K562 (cell line): ENCODE measurements around the gene DPP9. TPM values are rescaled to one million over a fixed set of nuclear protein-coding genes. Genes with fewer than 3 reads are reported as not detected.

Source experiments
- ATAC-seq: fragments of 200-7000 bp; cut with Tn5 transposase; 3 replicates; pipeline ENCODE4 v1.9.1; 2020; ENCODE audit warnings: moderate library complexity
- BruUV-seq: library from RNA; stranded (reverse); fragments of 400-500 nt; replicated peaks from 2 replicates; lab custom pipeline; 2021; lab: Mats Ljungman, UMichigan
- CTCF ChIA-PET: fragments of 300-600 bp; formaldehyde crosslinking; extraction: SDS; loops from one replicate; lab custom pipeline; 2021; ENCODE audit warnings: low intra/inter-chr PET ratio; lab: Yijun Ruan, JAX
- POLR2A ChIA-PET: fragments of 300-600, 350-650 bp; sonication (Branson Sonifier 250); formaldehyde crosslinking; extraction: SDS; loops from one replicate; lab custom pipeline; 2021; ENCODE audit warnings: antibody characterized with exemption, inconsistent platforms; lab: Yijun Ruan, JAX
- DNase-seq, 4 experiments: peaks; one replicate each; pipeline versions ENCODE4 v3.0.0 to v3.0.0-alpha.2; 2011 to 2018; ENCODE audit warnings: low spot score in 3 of 4, mixed read lengths in 3 of 4; ENCODE audit errors: extremely low read depth in 1 of 4
- FAIRE-seq: peaks from 2 replicates; lab custom pipeline; 2011; peaks lifted over from hg19 to GRCh38; lab: Jason Lieb, UNC
- H2AFZ ChIP-seq: 2 replicates; pipeline ENCODE4 v1.6.0; 2011; ENCODE audit warnings: low read depth, low read length, control low read depth, inconsistent platforms
- H3K27ac ChIP-seq: fragments of 200-600 bp; 3 replicates; pipeline ENCODE4 v1.8.0; 2011; ENCODE audit warnings: low read depth, mild to moderate bottlenecking, control low read depth, inconsistent platforms, low read length, moderate library complexity, mixed read lengths; ENCODE audit errors: extremely low read depth
- H3K27me3 ChIP-seq, 2 experiments: fragments of 300-600 bp in 1 of 2; 2 replicates in 1 of 2; 3 replicates in 1 of 2; pipeline versions ENCODE4 v1.6.0 to v1.8.0; 2011; ENCODE audit warnings: inconsistent platforms in 2 of 2, low read length in 2 of 2, mild to moderate bottlenecking in 1 of 2, mixed read lengths in 1 of 2, moderate library complexity in 1 of 2; ENCODE audit not compliant: control insufficient read depth in 2 of 2, insufficient read depth in 2 of 2
- H3K36me3 ChIP-seq: fragments of 300-600 bp; 3 replicates; pipeline ENCODE4 v1.8.0; 2011; ENCODE audit warnings: mild to moderate bottlenecking, low read length, inconsistent platforms; ENCODE audit not compliant: control insufficient read depth, insufficient read depth
- H3K4me1 ChIP-seq, 2 experiments: fragments of 200-600 bp in 1 of 2; replicated peaks in 1 of 2; 2 replicates in 1 of 2; 3 replicates in 1 of 2; pipeline versions ENCODE4 v1.5.1 to v1.8.0; 2011; ENCODE audit warnings: inconsistent platforms in 2 of 2, low read length in 2 of 2, mild to moderate bottlenecking in 1 of 2, mixed read lengths in 1 of 2, moderate library complexity in 1 of 2; ENCODE audit not compliant: control insufficient read depth in 2 of 2, insufficient read depth in 2 of 2
- H3K4me2 ChIP-seq: 2 replicates; pipeline ENCODE4 v1.6.1; 2011; ENCODE audit warnings: low read length, control low read depth, inconsistent platforms, mixed read lengths; ENCODE audit not compliant: insufficient read depth
- H3K4me3 ChIP-seq: fragments of 200-600 bp; sonication (generic), shearing (Covaris generic); 2 replicates; pipeline ENCODE4 v1.5.1; 2016; ENCODE audit warnings: control low read depth, inconsistent platforms
- H3K79me2 ChIP-seq: fragments of 200-600 bp; 3 replicates; pipeline ENCODE4 v1.8.0; 2011; ENCODE audit warnings: low read length, inconsistent platforms; ENCODE audit not compliant: control insufficient read depth, insufficient read depth
- H3K9ac ChIP-seq, 2 experiments: 2 replicates each; pipeline versions ENCODE4 v1.6.0 to v1.6.1; 2011; ENCODE audit warnings: low read depth in 2 of 2, low read length in 2 of 2, control low read depth in 1 of 2, inconsistent platforms in 1 of 2, mild to moderate bottlenecking in 1 of 2, mixed read lengths in 1 of 2; ENCODE audit not compliant: insufficient read depth in 1 of 2
- H3K9me1 ChIP-seq: one replicate; pipeline ENCODE4 v1.6.0; 2011; ENCODE audit warnings: inconsistent platforms, mild to moderate bottlenecking, low read length, moderate library complexity; ENCODE audit not compliant: control insufficient read depth, insufficient read depth
- H3K9me3 ChIP-seq: replicated peaks from 2 replicates; pipeline ENCODE4 v1.5.1; 2011; ENCODE audit warnings: low read depth, low read length, inconsistent platforms; ENCODE audit not compliant: control insufficient read depth, insufficient read depth
- H4K20me1 ChIP-seq: replicated peaks from 2 replicates; pipeline ENCODE4 v1.6.1; 2011; ENCODE audit warnings: low read length, inconsistent platforms, mixed read lengths; ENCODE audit not compliant: control insufficient read depth, insufficient read depth
- AFF4 ChIP-seq: sonication (generic); formaldehyde crosslinking; IDR thresholded peaks from 2 replicates; pipeline ENCODE4 v1.8.0; 2023; ENCODE audit warnings: mild to moderate bottlenecking, missing genetic modification reagents
- BCOR ChIP-seq: fragments of 450-650 bp; IDR thresholded peaks from 2 replicates; pipeline ENCODE4 v1.6.1; 2016
- HMGXB4 ChIP-seq: sonication (generic); formaldehyde crosslinking; IDR thresholded peaks from 2 replicates; pipeline ENCODE4 v1.8.1; 2023; ENCODE audit warnings: mild to moderate bottlenecking, missing genetic modification reagents
- MEF2D ChIP-seq: conservative IDR thresholded peaks from 2 replicates; pipeline ENCODE4 v1.6.1; 2016; ENCODE audit warnings: low read depth, missing genetic modification characterization, missing compliant biosample characterization
- NRF1 ChIP-seq, 2 experiments: fragments of 450-650 bp; IDR thresholded peaks in 1 of 2; conservative IDR thresholded peaks in 1 of 2; 2 replicates each; pipeline ENCODE4 v1.6.1; 2014; ENCODE audit warnings: mild to moderate bottlenecking in 2 of 2
- RBM25 ChIP-seq: fragments of 200-400 bp; formaldehyde crosslinking; IDR thresholded peaks from 2 replicates; pipeline ENCODE4 v1.6.1; 2018; ENCODE audit warnings: low read length, low read depth, moderate library complexity; ENCODE audit not compliant: severe bottlenecking
- SIN3B ChIP-seq: fragments of 450-650 bp; IDR thresholded peaks from 2 replicates; pipeline ENCODE4 v1.6.1; 2017; ENCODE audit warnings: low read depth, mild to moderate bottlenecking, moderate library complexity
- ZKSCAN8 ChIP-seq: fragments of 200-800 bp; sonication (Bioruptor generic); IDR thresholded peaks from 2 replicates; pipeline ENCODE4 v1.6.1; 2016; ENCODE audit warnings: missing genetic modification characterization, missing compliant biosample characterization
- ZNF23 ChIP-seq: fragments of 250-450 bp; sonication (Bioruptor Pico); IDR thresholded peaks from 2 replicates; pipeline ENCODE4 v1.4.0; 2020; ENCODE audit warnings: mild to moderate bottlenecking
- WGBS: fragments of 100-300 bp; shearing (Covaris generic); methylation state at CpG from one replicate; pipeline ENCODE4 v1.1.6; 2016; ENCODE audit warnings: low coverage, mixed read lengths; ENCODE audit not compliant: insufficient coverage; ENCODE audit errors: missing lambda C conversion rate; 5-methylcytosine and 5-hydroxymethylcytosine counted together
- in situ Hi-C: fragments of 300-500 bp; cut with MboI; formaldehyde crosslinking; loops from 4 replicates; pipeline ENCODE4 v1.15.0; 2018; ENCODE audit warnings: inconsistent platforms, mixed read lengths
- intact Hi-C: fragments of 100-400 bp; cut with micrococcal nuclease; formaldehyde crosslinking; loops from 2 replicates; pipeline ENCODE4 v1.14.2; 2022
- polyA plus RNA-seq, 8 experiments: library from polyadenylated mRNA; depleted of rRNA in 4 of 8; stranded (reverse) in 5 of 8; unstranded in 3 of 8; fragments of >200 nt; fragmentation: Nextera tagmentation in 2 of 8; fragmentation: Illumina TruSeq in 1 of 8; extraction: Ambion mirVana in 2 of 8; extraction: Trizol in 1 of 8; gene quantifications; 2 replicates each; pipeline versions ENCODE4 v1.2.1 to v1.2.3, GENCODE V29; 2011 to 2014; ENCODE audit warnings: inconsistent platforms in 1 of 8, missing spikeins in 1 of 8
- total RNA-seq, 7 experiments: library from RNA; depleted of rRNA in 6 of 7; stranded (reverse); fragments of >200 nt in 6 of 7; fragmentation: Illumina TruSeq in 2 of 7; extraction: Trizol in 2 of 7; gene quantifications; 2 replicates each; pipeline versions ENCODE4 v1.2.1 to v1.2.3, GENCODE V29; 2011 to 2021; ENCODE audit warnings: low replicate concordance in 1 of 7

The DPP9 gene
- total and polyA plus RNA-seq, 9 of the 15 experiments (the other 6 are each of a cell fraction or from before 2014, with no cell fraction given), result 0.90 to 66.7 (median 24.5) TPM

GRCh38 chr19:4760285-4760650 is 36.6 kb upstream of the DPP9 start:
- Histone ChIP-seq H3K27me3 (peaks cover 10 to 59% of the 10 kb centered on the region in 2 experiments; a peak in 4 of 5 replicates), H3K4me1 (peaks cover 0 to 10% of the 10 kb centered on the region in 2 experiments; a peak in 3 of 5 replicates), H3K9ac (no peak overlapping the region; a peak in 1 of 4 replicates), H2AFZ (0 out of 2 replicates have a peak overlapping the region, but pooled peaks have one; percentile 45), H3K9me1 (no peaks in the 10 kb centered on the region)
- ATAC-seq (no peak), DNase-seq (no peak)
- CTCF ChIA-PET, result no interaction called here
- in situ Hi-C loops, result no loop called here
- intact Hi-C loops, result no loop called here
- TF ChIP-seq AFF4 (CRISPR knock-in tag), result no peak
- TF ChIP-seq HMGXB4 (CRISPR knock-in tag), result no peak
- TF ChIP-seq RBM25, result peak; percentile 67
- TF ChIP-seq BCOR, result peak; percentile 44; the same call in 1 of the 2 replicates
- TF ChIP-seq NRF1 (conservative IDR thresholded peaks at IDR 0.05 in 1 of 2, IDR thresholded peaks at IDR 0.05 in 1 of 2), result no peak
- TF ChIP-seq ZKSCAN8 (CRISPR knock-in tag), result 0 out of 2 replicates have a peak, but pooled peaks have one; percentile 52
- TF ChIP-seq SIN3B, result no peak
- no peak for TF ChIP-seq ZNF23
- no peak for TF ChIP-seq MEF2D
- TF ChIP-seq, all 486 proteins: peak for 3
- H3K4me3 ChIP-seq, result no peak overlapping the region; the same call in 1 of the 2 replicates
- no peaks in the 10 kb centered on the region for H3K79me2 ChIP-seq
- no TSS peak for BruUV-seq
- FAIRE-seq, result no peak
- H3K9me3 ChIP-seq, result no peaks in the 10 kb centered on the region
- H3K36me3 ChIP-seq, result no peaks in the 10 kb centered on the region
- no peak overlapping the region for H3K4me2 ChIP-seq
- H3K27ac ChIP-seq, result no peak overlapping the region
- no peaks in the 10 kb centered on the region for H4K20me1 ChIP-seq
- POLR2A ChIA-PET, result interaction anchor here (0.8 kb wide), 1 partner anchor 31 kb away, joined by 4 read pairs; the partner anchor contains the start of gene FEM1A
- WGBS, result 5% methylated on average over 10 of the region's 10 CpGs
